ENCODE data around the gene KLC3.

- no peak for TF ChIP-seq CTCF (IDR thresholded peaks at IDR 0.05)
- TF ChIP-seq POLR2A (IDR thresholded peaks at IDR 0.05), result no peak
- no peak for TF ChIP-seq EP300 (IDR thresholded peaks at IDR 0.05)
Observed at GRCh38 chr19:45320997-45321775, 19.4 kb upstream of the KLC3 start.

All from sigmoid colon (tissue), 4 donors.